Effector memory CD8-positive, alpha-beta T cell (primary cell): ENCODE data around the gene SEC24C.

Source experiments
- ATAC-seq: fragments of 150-1000 bp; cut with Tn5 transposase; replicated peaks from 2 replicates; pipeline ENCODE4 v1.10.0; 2021; ENCODE audit warnings: mild to moderate bottlenecking, moderate library complexity
- DNase-seq, 3 experiments: peaks; one replicate each; pipeline ENCODE4 v3.0.0; 2021
- H3K27ac Mint-ChIP-seq, 2 donors: one replicate each; pipeline ENCODE4 v1.8.0; 2022; ENCODE audit warnings: mild to moderate bottlenecking in 2 of 2, mixed read lengths in 2 of 2, moderate library complexity in 2 of 2
- H3K27me3 Mint-ChIP-seq, 2 donors: one replicate each; pipeline ENCODE4 v1.8.0; 2022; ENCODE audit warnings: mixed read lengths in 2 of 2
- H3K36me3 Mint-ChIP-seq: one replicate; pipeline ENCODE4 v1.8.0; 2022; ENCODE audit warnings: mild to moderate bottlenecking, moderate library complexity, mixed read lengths; ENCODE audit not compliant: insufficient read depth
- H3K4me1 Mint-ChIP-seq, 2 donors: one replicate each; pipeline ENCODE4 v1.8.0; 2022; ENCODE audit warnings: low read depth in 2 of 2, mixed read lengths in 2 of 2
- H3K4me3 Mint-ChIP-seq, 2 donors: one replicate each; pipeline ENCODE4 v1.8.0; 2022; ENCODE audit warnings: mild to moderate bottlenecking in 2 of 2, mixed read lengths in 2 of 2, moderate library complexity in 2 of 2
- H3K9me3 Mint-ChIP-seq, 2 donors: one replicate each; pipeline ENCODE4 v1.8.0; 2022; ENCODE audit warnings: mixed read lengths in 2 of 2

The SEC24C gene

DNA sequence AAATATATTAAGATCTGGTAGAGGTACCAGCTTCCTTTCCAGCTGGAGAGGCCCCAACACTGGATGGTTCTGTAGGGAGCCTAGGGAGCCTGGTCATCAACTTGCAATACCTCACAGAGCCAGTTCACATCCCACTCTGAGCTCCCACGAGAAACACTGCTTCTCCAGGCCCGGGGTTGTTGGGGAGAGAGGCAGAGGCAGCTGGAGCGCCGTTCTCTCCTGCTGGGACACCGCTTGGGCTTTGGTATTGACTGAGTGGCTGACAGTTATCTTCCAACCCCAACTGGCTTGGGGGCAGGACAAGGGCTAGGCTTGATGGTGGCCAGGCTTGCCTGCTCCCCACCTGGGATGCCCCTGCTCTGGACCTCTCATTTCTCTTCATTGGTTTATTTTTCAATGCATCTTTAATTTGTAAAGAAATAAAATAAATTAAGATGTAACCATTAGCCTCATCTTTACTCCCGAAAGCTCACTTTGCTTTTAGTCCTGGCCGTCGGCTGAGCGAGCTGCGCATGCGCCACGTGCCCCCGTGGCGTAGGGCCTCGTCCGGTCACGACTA lies 27.6 kb downstream of the SEC24C start:
- H3K4me3 Mint-ChIP-seq: peak overlapping the region; percentile 80 to 87
- H3K9me3 Mint-ChIP-seq: no peaks in the 10 kb centered on the region
- peaks cover 39 to 47% of the 10 kb centered on the region in 2 donors for H3K4me1 Mint-ChIP-seq
- peak overlapping the region; percentile 91 to 94 for H3K27ac Mint-ChIP-seq
- H3K27me3 Mint-ChIP-seq: no peaks in the 10 kb centered on the region
- peaks cover 88% of the 10 kb centered on the region for H3K36me3 Mint-ChIP-seq
- ATAC-seq (peak; percentile 42), DNase-seq (peak in 2 of 3 experiments; percentile 72 to 73)

DNA sequence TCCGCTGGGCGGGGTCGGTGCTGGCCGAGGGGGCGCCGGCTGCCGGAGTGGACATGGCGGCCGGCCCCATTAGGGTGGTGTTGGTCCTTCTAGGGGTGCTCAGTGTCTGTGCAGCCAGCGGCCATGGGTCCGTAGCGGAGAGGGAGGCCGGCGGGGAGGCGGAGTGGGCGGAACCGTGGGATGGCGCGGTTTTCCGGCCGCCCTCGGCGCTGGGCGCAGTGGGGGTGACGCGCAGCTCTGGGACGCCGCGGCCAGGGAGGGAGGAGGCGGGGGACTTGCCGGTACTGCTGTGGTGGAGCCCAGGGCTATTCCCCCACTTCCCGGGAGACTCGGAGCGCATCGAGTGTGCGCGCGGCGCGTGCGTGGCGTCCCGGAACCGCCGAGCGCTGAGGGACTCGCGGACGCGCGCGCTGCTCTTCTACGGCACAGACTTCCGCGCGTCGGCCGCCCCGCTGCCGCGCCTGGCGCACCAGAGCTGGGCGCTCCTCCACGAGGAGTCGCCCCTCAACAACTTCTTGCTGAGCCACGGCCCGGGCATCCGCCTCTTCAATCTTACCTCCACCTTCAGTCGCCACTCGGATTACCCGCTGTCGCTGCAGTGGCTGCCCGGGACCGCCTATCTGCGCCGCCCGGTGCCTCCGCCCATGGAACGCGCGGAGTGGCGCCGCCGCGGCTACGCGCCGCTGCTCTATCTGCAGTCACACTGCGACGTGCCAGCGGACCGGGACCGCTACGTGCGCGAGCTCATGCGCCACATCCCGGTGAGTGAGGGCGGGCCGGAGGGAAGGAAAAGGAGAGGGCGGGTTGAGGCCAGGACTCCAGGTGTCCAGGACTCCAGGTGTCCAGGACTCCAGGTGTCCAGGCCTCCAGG lies 28.3 kb downstream of the SEC24C start:
- Mint-ChIP-seq H3K4me1 (peaks cover 41 to 50% of the 10 kb centered on the region in 2 donors), H3K9me3 (no peaks in the 10 kb centered on the region), H3K4me3 (peak overlapping the region; percentile 80 to 87), H3K27ac (peak overlapping the region; percentile 91 to 94), H3K36me3 (peaks cover 88% of the 10 kb centered on the region), H3K27me3 (no peaks in the 10 kb centered on the region)
- DNase-seq (peak; percentile 73 to 78 (median 78)), ATAC-seq (peak; percentile 68)

DNA sequence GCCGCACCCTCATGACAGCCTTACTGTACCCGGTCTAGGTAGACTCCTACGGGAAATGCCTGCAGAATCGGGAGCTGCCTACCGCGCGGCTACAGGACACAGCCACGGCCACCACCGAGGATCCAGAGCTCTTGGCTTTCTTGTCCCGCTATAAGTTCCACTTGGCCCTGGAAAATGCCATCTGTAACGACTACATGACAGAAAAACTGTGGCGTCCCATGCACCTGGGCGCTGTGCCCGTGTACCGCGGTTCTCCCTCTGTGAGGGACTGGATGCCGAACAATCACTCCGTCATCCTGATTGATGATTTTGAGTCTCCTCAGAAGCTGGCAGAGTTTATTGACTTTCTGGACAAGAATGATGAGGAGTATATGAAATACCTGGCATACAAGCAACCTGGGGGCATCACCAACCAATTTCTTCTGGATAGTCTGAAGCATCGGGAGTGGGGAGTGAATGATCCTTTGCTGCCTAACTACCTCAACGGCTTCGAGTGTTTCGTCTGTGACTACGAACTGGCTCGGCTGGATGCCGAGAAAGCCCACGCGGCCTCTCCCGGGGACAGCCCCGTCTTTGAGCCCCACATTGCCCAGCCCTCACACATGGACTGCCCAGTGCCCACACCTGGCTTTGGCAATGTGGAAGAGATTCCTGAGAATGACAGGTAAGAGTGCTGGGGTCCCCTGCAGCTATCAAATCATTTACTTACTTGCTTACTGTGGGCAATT lies 29.1 kb downstream of the SEC24C start:
- H3K9me3 Mint-ChIP-seq: no peaks in the 10 kb centered on the region
- no peaks in the 10 kb centered on the region for H3K27me3 Mint-ChIP-seq
- H3K4me3 Mint-ChIP-seq: peak overlapping the region; percentile 80 to 87
- DNase-seq (peak in 1 of 3 experiments; percentile 5), ATAC-seq (no peak)
- H3K4me1 Mint-ChIP-seq: peaks cover 40 to 50% of the 10 kb centered on the region in 2 donors
- H3K27ac Mint-ChIP-seq: peak overlapping the region; percentile 91 to 94
- H3K36me3 Mint-ChIP-seq: peaks cover 88% of the 10 kb centered on the region

DNA sequence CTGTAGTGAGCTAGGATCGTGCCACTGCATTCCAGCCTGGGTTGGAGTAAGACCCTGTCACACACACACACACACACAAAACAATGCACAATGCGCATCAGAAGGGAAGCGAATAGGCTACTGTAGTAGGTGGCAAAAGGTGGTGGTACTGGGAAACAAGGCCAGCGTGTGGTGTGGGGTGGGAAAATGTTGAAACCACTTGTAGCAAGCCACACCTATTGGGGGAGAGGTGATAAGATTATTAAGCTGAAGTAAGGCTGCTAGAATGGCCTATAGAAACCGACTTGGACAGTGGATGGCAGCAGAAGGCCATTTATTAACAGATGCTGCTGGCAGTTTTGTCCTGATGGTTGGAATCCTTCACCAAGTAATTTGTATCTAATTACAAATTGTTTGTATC lies 30.5 kb downstream of the SEC24C start:
- ATAC-seq (peak; percentile 46), DNase-seq (peak; percentile 44 to 51 (median 49))
- no peaks in the 10 kb centered on the region for H3K27me3 Mint-ChIP-seq
- H3K4me3 Mint-ChIP-seq: peak overlapping the region; percentile 80 to 87
- H3K9me3 Mint-ChIP-seq: no peaks in the 10 kb centered on the region
- H3K36me3 Mint-ChIP-seq: peaks cover 88% of the 10 kb centered on the region
- H3K27ac Mint-ChIP-seq: peak overlapping the region; percentile 91 to 94
- peaks cover 30 to 39% of the 10 kb centered on the region in 2 donors for H3K4me1 Mint-ChIP-seq

DNA sequence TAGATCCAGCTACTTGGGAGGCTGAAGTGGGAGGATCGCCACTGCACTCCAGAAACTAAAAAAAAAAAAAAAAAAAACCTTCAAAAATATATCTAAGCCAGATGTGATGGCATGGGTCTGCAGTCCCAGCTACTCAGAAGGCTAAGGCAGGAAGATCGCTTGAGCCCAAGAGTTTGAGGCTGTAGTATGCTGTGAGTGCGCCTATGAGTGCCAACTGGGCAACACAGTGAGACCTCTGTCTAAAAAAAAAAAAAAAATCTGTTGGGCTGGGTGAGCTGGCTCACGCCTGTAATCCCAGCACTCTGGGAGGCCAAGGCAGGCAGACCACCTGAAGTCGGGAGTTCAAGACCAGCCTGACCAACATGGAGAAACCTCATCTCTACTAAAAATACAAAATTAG lies 34.8 kb downstream of the SEC24C start:
- Mint-ChIP-seq H3K4me1 (peaks cover 42 to 56% of the 10 kb centered on the region in 2 donors), H3K27ac (peak overlapping the region in 1 of 2 donors; percentile 46), H3K27me3 (no peaks in the 10 kb centered on the region), H3K9me3 (no peaks in the 10 kb centered on the region), H3K4me3 (no peak overlapping the region), H3K36me3 (peaks cover 65% of the 10 kb centered on the region)
- DNase-seq (no peak), ATAC-seq (no peak)

DNA sequence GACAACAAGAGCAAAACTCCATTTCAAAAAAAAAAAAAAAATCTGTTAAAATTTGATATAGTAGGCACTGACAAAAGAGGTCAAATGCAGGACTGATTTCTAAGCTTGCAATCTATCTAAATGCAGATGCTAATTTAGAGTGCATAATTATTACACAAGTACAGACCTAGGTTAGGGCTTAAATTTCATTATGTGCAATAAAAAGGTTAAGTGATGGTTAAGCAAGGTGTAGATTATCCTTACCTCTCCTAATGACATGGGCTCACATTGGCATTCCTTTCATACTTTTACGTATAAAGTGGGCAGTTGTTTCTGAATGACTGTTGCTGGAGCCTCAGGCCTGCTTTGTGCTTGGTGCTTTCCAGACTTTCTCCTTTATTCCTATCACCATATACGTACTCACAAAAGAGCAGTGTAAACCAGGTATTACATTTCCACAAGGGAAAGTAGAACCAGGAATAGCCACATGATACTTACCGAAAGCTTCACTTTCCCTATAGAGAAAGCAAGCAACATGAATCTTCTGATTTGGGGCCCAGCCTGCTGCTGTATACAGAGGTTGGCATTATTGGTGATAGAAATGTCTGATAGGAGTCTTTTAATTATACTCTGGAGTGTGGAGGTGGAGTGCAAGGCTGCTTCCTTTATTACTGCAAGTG lies 35.5 kb downstream of the SEC24C start:
- H3K4me3 Mint-ChIP-seq: peak overlapping the region; percentile 93 to 98
- peak overlapping the region; percentile 69 to 96 for H3K27ac Mint-ChIP-seq
- DNase-seq (no peak), ATAC-seq (no peak)
- H3K27me3 Mint-ChIP-seq: no peaks in the 10 kb centered on the region
- H3K9me3 Mint-ChIP-seq: no peaks in the 10 kb centered on the region
- peaks cover 66% of the 10 kb centered on the region for H3K36me3 Mint-ChIP-seq
- peaks cover 39 to 52% of the 10 kb centered on the region in 2 donors for H3K4me1 Mint-ChIP-seq

DNA sequence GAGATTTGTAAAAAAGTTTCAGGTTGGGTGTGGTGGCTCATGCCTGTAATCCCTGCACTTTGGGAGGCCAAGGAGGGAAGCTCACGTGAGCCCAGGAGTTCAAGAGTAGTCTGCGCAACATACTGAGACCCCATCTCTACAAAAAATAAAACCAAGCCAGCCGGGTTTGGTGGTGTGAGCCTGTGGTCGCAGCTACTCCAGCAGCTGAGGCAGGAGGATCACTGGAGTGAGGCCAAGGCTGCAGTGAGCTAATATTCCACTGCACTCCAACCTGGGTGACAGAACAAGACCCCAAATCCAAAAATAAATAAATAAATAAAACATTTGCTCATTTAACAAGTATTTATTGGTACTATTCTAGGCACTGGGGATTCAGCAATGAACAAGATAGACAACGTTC lies 36.1 kb downstream of the SEC24C start:
- Mint-ChIP-seq H3K4me1 (peaks cover 40 to 49% of the 10 kb centered on the region in 2 donors), H3K4me3 (peak overlapping the region; percentile 93 to 98), H3K36me3 (peaks cover 65% of the 10 kb centered on the region), H3K27me3 (no peaks in the 10 kb centered on the region), H3K27ac (peak overlapping the region; percentile 69 to 96), H3K9me3 (no peaks in the 10 kb centered on the region)
- DNase-seq (no peak), ATAC-seq (no peak)

DNA sequence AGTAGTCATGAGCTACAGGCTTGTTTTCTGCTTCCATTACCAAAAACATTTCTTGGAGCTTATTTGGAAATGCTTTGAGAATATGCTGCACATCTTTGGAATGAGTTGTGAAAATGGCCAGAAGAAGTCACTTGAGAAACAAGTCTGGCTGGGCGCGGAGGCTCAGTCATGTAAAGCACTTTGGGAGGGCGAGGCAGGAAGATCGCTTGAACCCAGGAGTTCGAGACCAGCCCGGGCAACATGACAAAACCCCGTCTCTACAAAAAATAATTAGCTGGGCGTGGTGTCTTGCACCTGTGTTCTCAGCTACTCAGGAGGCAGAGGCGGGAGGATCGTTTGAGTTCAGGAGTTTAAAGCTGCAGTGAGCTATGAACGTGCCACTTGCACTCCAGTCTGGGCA lies 36.8 kb downstream of the SEC24C start:
- peak overlapping the region; percentile 96 to 97 for H3K27ac Mint-ChIP-seq
- DNase-seq: no peak
- no peak for ATAC-seq
- no peaks in the 10 kb centered on the region for H3K9me3 Mint-ChIP-seq
- H3K4me1 Mint-ChIP-seq: peaks cover 37 to 46% of the 10 kb centered on the region in 2 donors
- no peaks in the 10 kb centered on the region for H3K27me3 Mint-ChIP-seq
- peak overlapping the region; percentile 93 to 98 for H3K4me3 Mint-ChIP-seq
- H3K36me3 Mint-ChIP-seq: peaks cover 62% of the 10 kb centered on the region

DNA sequence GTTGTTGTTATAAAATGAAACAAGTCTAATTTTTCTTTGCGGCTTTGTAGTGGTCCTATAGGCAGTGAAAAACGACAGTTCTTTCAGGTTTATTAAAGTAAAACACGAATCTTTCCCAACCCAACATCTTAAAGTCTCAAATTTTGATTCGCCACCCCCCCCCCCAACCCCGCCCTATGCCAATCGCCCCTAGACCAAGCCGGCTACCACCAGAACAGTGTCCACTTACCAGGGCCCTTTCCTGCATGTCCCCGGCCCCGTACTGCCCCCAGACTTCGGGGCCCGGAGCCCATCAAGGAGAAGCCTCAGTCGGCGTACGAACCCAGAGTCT lies 37.3 kb downstream of the SEC24C start:
- no peaks in the 10 kb centered on the region for H3K27me3 Mint-ChIP-seq
- peaks cover 63% of the 10 kb centered on the region for H3K36me3 Mint-ChIP-seq
- no peaks in the 10 kb centered on the region for H3K9me3 Mint-ChIP-seq
- ATAC-seq: no peak
- H3K4me1 Mint-ChIP-seq: peaks cover 42 to 50% of the 10 kb centered on the region in 2 donors
- peak overlapping the region; percentile 93 to 98 for H3K4me3 Mint-ChIP-seq
- no peak for DNase-seq
- peak overlapping the region; percentile 96 to 97 for H3K27ac Mint-ChIP-seq

DNA sequence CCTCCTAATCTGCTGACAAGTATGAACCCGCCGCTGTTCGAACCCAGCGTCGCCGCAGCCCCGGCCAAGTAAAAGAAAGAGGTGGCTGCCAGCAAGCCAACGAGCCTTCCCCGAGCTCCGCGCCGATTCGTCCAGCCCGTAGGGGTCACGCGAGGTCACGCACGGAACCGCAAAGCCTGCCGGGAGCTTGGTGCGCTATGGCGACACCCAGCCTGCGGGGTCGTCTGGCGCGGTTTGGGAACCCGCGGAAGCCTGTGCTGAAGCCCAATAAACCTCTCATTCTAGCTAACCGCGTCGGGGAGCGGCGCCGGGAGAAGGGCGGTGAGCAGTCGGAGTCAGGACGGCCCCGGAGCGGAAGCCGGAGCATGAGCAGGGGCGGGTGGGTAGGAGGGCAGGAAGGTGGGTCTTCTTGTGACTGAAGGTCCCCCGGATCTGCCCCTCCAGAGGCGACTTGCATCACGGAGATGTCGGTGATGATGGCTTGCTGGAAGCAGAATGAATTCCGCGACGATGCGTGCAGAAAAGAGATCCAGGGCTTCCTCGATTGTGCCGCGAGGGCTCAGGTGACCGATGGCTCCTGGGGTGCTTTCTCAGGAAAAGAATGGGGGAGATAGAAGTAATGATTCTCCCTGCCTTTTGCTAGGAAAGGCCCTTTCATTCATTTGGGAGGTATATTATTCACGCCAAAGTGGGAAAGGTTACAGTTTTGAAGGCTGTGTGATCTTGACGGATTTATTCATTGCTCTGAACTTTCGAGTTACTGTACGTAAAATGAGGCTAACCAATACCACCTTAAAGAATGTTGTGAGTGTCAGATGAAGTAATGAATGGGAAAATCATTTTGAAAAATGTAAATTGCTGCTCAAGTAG lies 37.9 kb downstream of the SEC24C start, which contains the start of gene CHCHD1:
Gene CHCHD1, plus strand, starts transcription at position 170 of the 870 bp plus-strand sequence. Its CDS starts 28 bp downstream, at position 198.
- peak within 1 kb of the TSS; percentile 93 to 98 for H3K4me3 Mint-ChIP-seq
- ATAC-seq (peak; percentile 61), DNase-seq (peak; percentile 89 to 91 (median 90))
- no peaks in the 10 kb centered on the region for H3K27me3 Mint-ChIP-seq
- peak within 1 kb of the TSS; percentile 96 to 97 for H3K27ac Mint-ChIP-seq
- H3K36me3 Mint-ChIP-seq: peaks cover 57% of the 10 kb centered on the region
- peaks cover 40 to 49% of the 10 kb centered on the region in 2 donors for H3K4me1 Mint-ChIP-seq
- no peaks in the 10 kb centered on the region for H3K9me3 Mint-ChIP-seq

DNA sequence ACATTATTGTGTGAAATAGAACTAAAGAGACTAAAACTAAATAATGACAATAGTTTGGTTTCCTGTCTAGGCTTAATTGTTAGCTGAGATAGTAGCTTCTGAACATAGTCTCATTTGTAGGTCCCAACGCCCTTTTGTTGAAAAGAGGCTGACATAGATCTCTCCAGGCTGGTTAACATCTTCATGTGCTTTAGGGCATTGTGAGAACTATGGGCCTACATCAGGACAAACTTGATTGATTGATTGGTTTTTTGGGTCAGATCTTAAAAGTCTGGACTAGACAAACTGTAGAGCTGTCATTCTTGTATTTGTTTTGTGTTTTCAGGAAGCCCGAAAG lies 38.5 kb downstream of the SEC24C start:
- Mint-ChIP-seq H3K4me3 (peak overlapping the region; percentile 93 to 98), H3K27ac (peak overlapping the region; percentile 96 to 97), H3K9me3 (no peaks in the 10 kb centered on the region), H3K27me3 (no peaks in the 10 kb centered on the region), H3K36me3 (peaks cover 51% of the 10 kb centered on the region), H3K4me1 (peaks cover 40 to 49% of the 10 kb centered on the region in 2 donors)
- DNase-seq: no peak
- ATAC-seq: no peak

DNA sequence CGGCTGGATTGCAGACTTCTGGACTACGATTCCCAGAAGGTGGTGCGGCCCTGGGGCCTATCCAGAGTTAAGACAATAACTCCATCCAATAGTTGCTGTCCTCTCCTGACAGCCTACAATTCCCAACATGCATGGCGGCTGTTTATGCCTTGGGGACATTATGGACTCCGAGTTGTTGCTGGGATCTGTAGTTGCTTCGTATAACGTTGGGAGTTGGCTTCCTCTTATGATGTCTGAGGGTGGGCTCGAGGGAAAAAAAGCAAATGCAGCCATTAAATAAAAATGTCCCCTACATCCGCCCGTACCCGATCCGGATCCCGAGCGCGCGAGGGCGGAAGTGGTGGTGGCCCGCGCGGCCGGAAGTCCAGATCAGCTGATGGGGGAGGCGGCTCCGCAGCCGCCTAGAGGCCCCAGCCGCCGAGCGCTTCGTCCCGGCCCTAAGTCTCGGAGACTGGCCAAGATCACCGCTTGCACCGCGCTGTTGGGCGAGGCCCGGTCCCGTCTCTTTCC lies 41.1 kb downstream of the SEC24C start, which contains the start of gene ZSWIM8:
Gene ZSWIM8, plus strand, starts transcription at position 396 of the 510 bp plus-strand sequence. CDS start 273 bp downstream, outside the sequence.
- H3K36me3 Mint-ChIP-seq: peaks cover 43% of the 10 kb centered on the region
- DNase-seq (peak; percentile 74 to 80 (median 76)), ATAC-seq (peak; percentile 79)
- H3K9me3 Mint-ChIP-seq: no peaks in the 10 kb centered on the region
- H3K4me3 Mint-ChIP-seq: peak within 1 kb of the TSS; percentile 95 to 96
- no peaks in the 10 kb centered on the region for H3K27me3 Mint-ChIP-seq
- H3K27ac Mint-ChIP-seq: peak within 1 kb of the TSS; percentile 89 to 94
- H3K4me1 Mint-ChIP-seq: peaks cover 41 to 45% of the 10 kb centered on the region in 2 donors
